CD14-positive monocyte (primary cell): Measurements from ENCODE around the gene TRPC4AP. TPM values are rescaled to one million over a fixed set of nuclear protein-coding genes. Genes with fewer than 3 reads are reported as not detected.
"Not testable (repeated sequence)": the region's sequence is repeated elsewhere in the genome, so short reads cannot be mapped to it uniquely, and the experiment has no call there.

Experiments
- DNase-seq, 3 donors: peaks; one replicate each; pipeline ENCODE4 v3.0.0-alpha.2; 2011 to 2022
- H2AFZ ChIP-seq: 2 replicates; pipeline ENCODE4 v1.6.0; 2012; ENCODE audit warnings: mild to moderate bottlenecking, low read depth, low read length, inconsistent platforms; ENCODE audit not compliant: insufficient read depth, poor library complexity, severe bottlenecking
- H3K27ac ChIP-seq, 2 donors: 1 replicate in 1 of 2; 2 replicates in 1 of 2; pipeline ENCODE4 v1.5.1; 2012 to 2013; ENCODE audit warnings: low read length in 2 of 2, control low read depth in 1 of 2, inconsistent platforms in 1 of 2, low read depth in 1 of 2, mild to moderate bottlenecking in 1 of 2
- H3K27me3 ChIP-seq, 2 donors: one replicate each; pipeline versions ENCODE4 v1.6.0 to v1.6.1; 2011 to 2013; ENCODE audit warnings: low read length in 2 of 2; ENCODE audit not compliant: control insufficient read depth in 2 of 2, insufficient read depth in 2 of 2
- H3K36me3 ChIP-seq, 2 donors: replicated peaks in 1 of 2; 1 replicate in 1 of 2; 2 replicates in 1 of 2; pipeline versions ENCODE4 v1.5.1 to v1.6.1; 2012 to 2013; ENCODE audit warnings: low read length in 2 of 2, control low read depth in 1 of 2, inconsistent platforms in 1 of 2, mild to moderate bottlenecking in 1 of 2; ENCODE audit not compliant: insufficient read depth in 2 of 2, control insufficient read depth in 1 of 2
- H3K4me1 ChIP-seq, 2 donors: 1 replicate in 1 of 2; 2 replicates in 1 of 2; pipeline versions ENCODE4 v1.5.1 to v1.6.1; 2012 to 2013; ENCODE audit warnings: low read length in 2 of 2, control low read depth in 1 of 2, inconsistent platforms in 1 of 2, mild to moderate bottlenecking in 1 of 2, moderate library complexity in 1 of 2; ENCODE audit not compliant: insufficient read depth in 2 of 2, control insufficient read depth in 1 of 2
- H3K4me2 ChIP-seq: replicated peaks from 2 replicates; pipeline ENCODE3; 2012; ENCODE audit warnings: low read length, moderate library complexity, mild to moderate bottlenecking; ENCODE audit not compliant: poor library complexity, severe bottlenecking; ENCODE audit errors: extremely low read depth
- H3K4me3 ChIP-seq, 3 experiments: fragments of 200-600 bp in 1 of 3; sonication (generic) in 1 of 3; replicated peaks in 1 of 3; 1 replicate in 2 of 3; 2 replicates in 1 of 3; pipeline ENCODE4 v1.5.1; 2011 to 2013; ENCODE audit warnings: low read length in 3 of 3, mild to moderate bottlenecking in 3 of 3, control low read depth in 2 of 3, low read depth in 2 of 3, inconsistent platforms in 1 of 3, moderate library complexity in 1 of 3
- H3K79me2 ChIP-seq: 2 replicates; pipeline ENCODE4 v1.6.0; 2012; ENCODE audit warnings: mild to moderate bottlenecking, control low read depth, inconsistent platforms, low read length, moderate library complexity; ENCODE audit not compliant: insufficient read depth
- H3K9ac ChIP-seq: 2 replicates; pipeline ENCODE4 v1.6.0; 2017; ENCODE audit warnings: low read length, mild to moderate bottlenecking; ENCODE audit not compliant: insufficient read depth, poor library complexity, severe bottlenecking
- H3K9me3 ChIP-seq, 2 donors: replicated peaks in 1 of 2; 1 replicate in 1 of 2; 2 replicates in 1 of 2; pipeline versions ENCODE4 v1.5.1 to v1.6.1; 2012 to 2013; ENCODE audit warnings: low read length in 2 of 2, control low read depth in 1 of 2; ENCODE audit not compliant: control insufficient read depth in 1 of 2, insufficient read depth in 1 of 2
- H4K20me1 ChIP-seq: 2 replicates; pipeline ENCODE4 v1.6.0; 2012; ENCODE audit warnings: mild to moderate bottlenecking, low read length, control low read depth, moderate library complexity; ENCODE audit not compliant: insufficient read depth
- H3K27ac Mint-ChIP-seq, 7 donors: one replicate each; pipeline ENCODE4 v1.8.0; 2020; ENCODE audit warnings: mild to moderate bottlenecking in 7 of 7, mixed read lengths in 7 of 7, moderate library complexity in 6 of 7, inconsistent platforms in 2 of 7
- H3K27me3 Mint-ChIP-seq, 3 donors: one replicate each; pipeline ENCODE4 v1.8.0; 2021 to 2022; ENCODE audit warnings: low read depth in 3 of 3, mild to moderate bottlenecking in 3 of 3, mixed read lengths in 3 of 3, moderate library complexity in 3 of 3, inconsistent platforms in 1 of 3
- H3K36me3 Mint-ChIP-seq, 2 donors: one replicate each; pipeline ENCODE4 v1.8.0; 2020; ENCODE audit warnings: mixed read lengths in 2 of 2, inconsistent platforms in 1 of 2, mild to moderate bottlenecking in 1 of 2
- H3K4me1 Mint-ChIP-seq: one replicate; pipeline ENCODE4 v1.8.0; 2020; ENCODE audit warnings: mild to moderate bottlenecking, mixed read lengths
- H3K4me3 Mint-ChIP-seq, 2 donors: one replicate each; pipeline ENCODE4 v1.8.0; 2020; ENCODE audit warnings: mild to moderate bottlenecking in 2 of 2, mixed read lengths in 2 of 2, moderate library complexity in 1 of 2
- H3K9me3 Mint-ChIP-seq, 7 donors: one replicate each; pipeline ENCODE4 v1.8.0; 2020 to 2022; ENCODE audit warnings: mixed read lengths in 7 of 7, mild to moderate bottlenecking in 6 of 7, moderate library complexity in 6 of 7, inconsistent platforms in 2 of 7
- CTCF ChIP-seq: fragments of 200-600 bp; IDR thresholded peaks from one replicate; pipeline ENCODE4 v1.8.0; 2022; ENCODE audit warnings: antibody characterized with exemption, mild to moderate bottlenecking
- WGBS: methylation state at CpG from one replicate; pipeline ENCODE4 v1.1.5; 2013; ENCODE audit warnings: missing lambda C conversion rate; ENCODE audit not compliant: insufficient coverage; 5-methylcytosine and 5-hydroxymethylcytosine counted together
- intact Hi-C, 2 donors: fragments of 100-400 bp; cut with micrococcal nuclease; formaldehyde crosslinking; loops; one replicate each; pipeline versions ENCODE4 v1.15.0 to v1.15.1; 2023
- polyA plus RNA-seq, 3 donors: library from polyadenylated mRNA; depleted of rRNA in 1 of 3; unstranded in 2 of 3; stranded (reverse) in 1 of 3; fragments of 300-500 nt in 2 of 3; fragments of >200 nt in 1 of 3; fragmentation: Illumina TruSeq in 2 of 3; gene quantifications; 1 replicate in 2 of 3; 2 replicates in 1 of 3; pipeline ENCODE4 v1.2.3, GENCODE V29; 2012 to 2021

The TRPC4AP gene
- polyA plus RNA-seq, 3 donors, result 80.8 to 98.4 (median 88.6) TPM

DNA sequence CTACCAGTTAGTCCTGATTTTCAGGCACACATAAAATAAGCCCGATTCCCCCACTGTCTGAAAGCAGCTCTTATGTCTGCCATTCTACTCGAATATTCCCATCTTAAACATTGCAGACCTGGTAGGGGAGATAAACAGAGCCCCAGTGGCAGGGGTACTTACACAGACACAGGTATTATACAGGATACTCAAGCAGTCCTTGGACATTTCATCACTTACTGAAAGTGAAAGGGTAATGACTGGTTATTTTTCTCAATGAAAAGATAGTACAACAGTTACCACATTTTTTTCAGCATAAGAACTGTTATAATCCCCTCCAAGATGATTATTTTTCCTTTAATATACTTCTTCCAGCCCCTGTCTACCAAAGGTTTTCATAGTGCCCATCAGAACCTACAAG is 37.8 kb downstream of the TRPC4AP start:
- Mint-ChIP-seq H3K9me3 (peaks cover 0 to 2% (median 0%) of the 10 kb centered on the region in 7 donors), H3K4me3 (no peak overlapping the region), H3K27me3 (peaks cover 0 to 2% (median 0%) of the 10 kb centered on the region in 3 donors), H3K4me1 (peaks cover 19% of the 10 kb centered on the region), H3K36me3 (peaks cover 45 to 76% of the 10 kb centered on the region in 2 donors), H3K27ac (peak overlapping the region in 5 of 7 donors; percentile 26 to 75 (median 54))
- peak overlapping the region in 1 of 2 donors; percentile 65 for H3K27ac ChIP-seq
- no peaks in the 10 kb centered on the region for H3K27me3 ChIP-seq
- no peak overlapping the region for H2AFZ ChIP-seq
- H3K4me1 ChIP-seq, result peaks cover 19 to 23% of the 10 kb centered on the region in 2 donors
- peaks cover 63% of the 10 kb centered on the region for H4K20me1 ChIP-seq
- no peak overlapping the region for H3K4me3 ChIP-seq
- no peaks in the 10 kb centered on the region for H3K9me3 ChIP-seq
- no peak for TF ChIP-seq CTCF
- peaks cover 63% of the 10 kb centered on the region for H3K79me2 ChIP-seq
- DNase-seq, result no peak
- no peak overlapping the region for H3K9ac ChIP-seq
- WGBS, result no CpG with 5 or more reads among the region's 2 CpGs
- H3K36me3 ChIP-seq, result peaks cover 32 to 84% of the 10 kb centered on the region in 2 donors
- intact Hi-C loops, result no loop called here
- no peak overlapping the region for H3K4me2 ChIP-seq

GRCh38 chr20:35052616-35053015 is 40.0 kb downstream of the TRPC4AP start:
- H3K4me2 ChIP-seq, H3K9me3 Mint-ChIP-seq, H3K9ac ChIP-seq, H3K27me3 Mint-ChIP-seq, DNase-seq, H3K27me3 ChIP-seq, H3K4me3 Mint-ChIP-seq, H3K9me3 ChIP-seq, H2AFZ ChIP-seq, H3K4me3 ChIP-seq, intact Hi-C loops, H3K27ac ChIP-seq: not testable (repeated sequence)
- H3K79me2 ChIP-seq, result peaks cover 48% of the 10 kb centered on the region
- 100% methylated on average over 4 of the region's 5 CpGs for WGBS
- H3K27ac Mint-ChIP-seq, result peak overlapping the region in 2 of 7 donors; percentile 26 to 63
- peaks cover 52 to 87% of the 10 kb centered on the region in 2 donors for H3K36me3 ChIP-seq
- peaks cover 52% of the 10 kb centered on the region for H4K20me1 ChIP-seq
- peaks cover 62 to 80% of the 10 kb centered on the region in 2 donors for H3K36me3 Mint-ChIP-seq
- H3K4me1 ChIP-seq, result peaks cover 19 to 23% of the 10 kb centered on the region in 2 donors
- H3K4me1 Mint-ChIP-seq, result peaks cover 19% of the 10 kb centered on the region
